HCT116 (cell line): ENCODE results near the gene CFAP298. TPM values are rescaled to one million over a fixed set of nuclear protein-coding genes. Genes with fewer than 3 reads are reported as not detected.

Source experiments
- ATAC-seq: fragments of 200-7000 bp; cut with Tn5 transposase; 2 replicates; pipeline ENCODE4 v1.9.1; 2020; ENCODE audit warnings: mild to moderate bottlenecking, moderate library complexity
- BruUV-seq: library from RNA; stranded (reverse); fragments of 400-500 nt; replicated peaks from 2 replicates; lab custom pipeline; 2021; lab: Mats Ljungman, UMichigan
- CTCF ChIA-PET: fragments of 300-600 bp; sonication (Branson Sonifier 250); formaldehyde crosslinking; loops from one replicate; lab custom pipeline; 2021; ENCODE audit warnings: antibody characterized with exemption; lab: Charles Lee
- POLR2A ChIA-PET: fragments of 300-600, 350-600 bp; sonication (Branson Sonifier 250); formaldehyde crosslinking; loops from one replicate; lab custom pipeline; 2021; ENCODE audit warnings: antibody characterized with exemption; lab: Charles Lee
- RAD21 ChIA-PET, 2 experiments: fragments of 300-600 bp; sonication (Branson Sonifier 250); formaldehyde crosslinking; loops; one replicate each; lab custom pipeline; 2023; ENCODE audit warnings: low total read pairs in 2 of 2; ENCODE audit not compliant: uncharacterized antibody in 2 of 2, unreplicated experiment in 2 of 2, low non-redundant PET in 1 of 2; lab: Charles Lee
- DNase-seq: peaks from one replicate; pipeline ENCODE4 v3.0.0-alpha.2; 2010; ENCODE audit warnings: low read depth, low spot score
- H2AFZ ChIP-seq: fragments of 200-600 bp; shearing (Covaris generic), sonication (generic); 2 replicates; pipeline ENCODE4 v1.6.1; 2017; ENCODE audit warnings: low read depth, mixed run types, mixed read lengths, antibody characterized with exemption, low read length; ENCODE audit not compliant: poor library complexity, severe bottlenecking
- H3K27ac ChIP-seq: 2 replicates; pipeline ENCODE4 v1.5.1; 2012; ENCODE audit warnings: low read depth, low read length
- H3K27me3 ChIP-seq: fragments of 200-600 bp; sonication (generic); 2 replicates; pipeline ENCODE4 v1.6.1; 2016; ENCODE audit warnings: mixed run types, low read length, mixed read lengths; ENCODE audit not compliant: insufficient read depth
- H3K36me3 ChIP-seq, 2 experiments: fragments of 200-500 bp in 1 of 2; fragments of 200-600 bp in 1 of 2; sonication (Bioruptor generic) in 1 of 2; sonication (generic) in 1 of 2; 2 replicates each; pipeline versions ENCODE4 v1.5.1 to v1.6.1; 2014 to 2016; ENCODE audit warnings: low read length in 2 of 2, inconsistent platforms in 1 of 2, mixed read lengths in 1 of 2, mixed run types in 1 of 2; ENCODE audit not compliant: insufficient read depth in 2 of 2, control insufficient read depth in 1 of 2
- H3K4me1 ChIP-seq, 2 experiments: fragments of 200-600 bp in 1 of 2; sonication (generic) in 1 of 2; 2 replicates each; pipeline versions ENCODE4 v1.5.1 to v1.6.1; 2012 to 2017; ENCODE audit warnings: low read length in 2 of 2, inconsistent platforms in 1 of 2, mild to moderate bottlenecking in 1 of 2, mixed read lengths in 1 of 2, mixed run types in 1 of 2, moderate library complexity in 1 of 2; ENCODE audit not compliant: insufficient read depth in 2 of 2, control insufficient read depth in 1 of 2
- H3K4me2 ChIP-seq: fragments of 200-600 bp; sonication (generic); 2 replicates; pipeline ENCODE4 v1.6.1; 2017; ENCODE audit warnings: mixed run types, low read length, mixed read lengths
- H3K4me3 ChIP-seq, 2 experiments: fragments of 200-600 bp in 1 of 2; sonication (generic) in 1 of 2; replicated peaks in 1 of 2; 2 replicates each; pipeline ENCODE4 v1.5.1; 2011 to 2016; ENCODE audit warnings: low read length in 2 of 2, control low read depth in 1 of 2, low read depth in 1 of 2, mild to moderate bottlenecking in 1 of 2, mixed read lengths in 1 of 2, mixed run types in 1 of 2
- H3K79me2 ChIP-seq: fragments of 200-600 bp; sonication (generic); 2 replicates; pipeline ENCODE4 v1.6.1; 2017; ENCODE audit warnings: mild to moderate bottlenecking, mixed run types, low read length, moderate library complexity, mixed read lengths; ENCODE audit not compliant: insufficient read depth
- H3K9ac ChIP-seq: fragments of 200-600 bp; sonication (generic); 2 replicates; pipeline ENCODE4 v1.6.1; 2016; ENCODE audit warnings: low read length, mixed read lengths
- H3K9me2 ChIP-seq: fragments of 200-600 bp; sonication (generic), shearing (Covaris generic); 2 replicates; pipeline ENCODE4 v1.6.1; 2017; ENCODE audit warnings: mixed run types, mild to moderate bottlenecking, moderate library complexity; ENCODE audit not compliant: insufficient read depth
- H3K9me3 ChIP-seq, 2 experiments: fragments of 200-500 bp in 1 of 2; fragments of 200-600 bp in 1 of 2; sonication (Bioruptor generic) in 1 of 2; sonication (generic) in 1 of 2; 2 replicates each; pipeline ENCODE4 v1.6.1; 2014 to 2017; ENCODE audit warnings: low read length in 2 of 2, mixed read lengths in 2 of 2, inconsistent platforms in 1 of 2, low read depth in 1 of 2, mild to moderate bottlenecking in 1 of 2, mixed run types in 1 of 2, moderate library complexity in 1 of 2; ENCODE audit not compliant: control insufficient read depth in 1 of 2, insufficient read depth in 1 of 2
- H4K20me1 ChIP-seq: fragments of 200-600 bp; sonication (generic), shearing (Covaris generic); 2 replicates; pipeline ENCODE4 v1.6.1; 2017; ENCODE audit warnings: mixed run types, mild to moderate bottlenecking, moderate library complexity; ENCODE audit not compliant: insufficient read depth
- FOSL1 ChIP-seq: IDR thresholded peaks from 2 replicates; pipeline ENCODE4 v1.6.1; 2012; ENCODE audit warnings: low read depth
- TCF7L2 ChIP-seq: IDR thresholded peaks from 2 replicates; pipeline ENCODE4 v1.7.0; 2011; ENCODE audit warnings: borderline replicate concordance, inconsistent platforms; ENCODE audit not compliant: insufficient read depth, insufficient read length; ENCODE audit errors: extremely low read depth
- ZFX ChIP-seq: fragments of 450-650 bp; IDR thresholded peaks from 2 replicates; pipeline ENCODE4 v1.6.1; 2017
- ZNF274 ChIP-seq: fragments of 200-500 bp; sonication (Bioruptor generic); IDR thresholded peaks from 2 replicates; pipeline ENCODE4 v1.6.1; 2014; ENCODE audit warnings: mild to moderate bottlenecking, low read depth, low read length, inconsistent platforms
- intact Hi-C: fragments of 100-400 bp; cut with micrococcal nuclease; formaldehyde crosslinking; loops from 2 replicates; pipeline ENCODE4 v1.10.0; 2022
- total RNA-seq: library from RNA; stranded (reverse); gene quantifications from one replicate; pipeline ENCODE4 v1.2.1, GENCODE V29; 2021; ENCODE audit not compliant: unreplicated experiment

The CFAP298 gene
- total RNA-seq, 1 experiment from 2014 or later = 58.2 TPM

- Histone ChIP-seq H3K27me3 (peaks cover 11% of the 10 kb centered on the region; the same call in 1 of the 2 replicates), H3K36me3 (no peaks in the 10 kb centered on the region), H3K9me2 (no peaks in the 10 kb centered on the region), H3K4me3 (no peak overlapping the region), H3K4me2 (no peak overlapping the region), H3K4me1 (peaks cover 0 to 4% of the 10 kb centered on the region in 2 experiments; a peak in 1 of 4 replicates), H2AFZ (no peak overlapping the region), H3K9me3 (no peaks in the 10 kb centered on the region), H4K20me1 (no peaks in the 10 kb centered on the region), H3K9ac (no peak overlapping the region), H3K79me2 (no peaks in the 10 kb centered on the region), H3K27ac (no peak overlapping the region)
- POLR2A ChIA-PET = no interaction called here
- intact Hi-C loops = no loop called here
- no peak for DNase-seq
- CTCF ChIA-PET = no interaction called here
- BruUV-seq = no TSS peak
- TF ChIP-seq ZFX (no peak), FOSL1 (no peak), TCF7L2 (no peak)
- RAD21 ChIA-PET = no interaction called here
- ATAC-seq = no peak
These were observed 30.4 kb downstream of the CFAP298 start for GRCh38 chr21:32581732-32582131.

GRCh38 chr21:32580949-32581348, 31.2 kb downstream of the CFAP298 start:
- Histone ChIP-seq H3K9me2 (no peaks in the 10 kb centered on the region), H3K9me3 (no peaks in the 10 kb centered on the region), H3K4me2 (no peak overlapping the region)
- RAD21 ChIA-PET = no interaction called here
- intact Hi-C loops = no loop called here
- TF ChIP-seq TCF7L2 (no peak), ZNF274 (no peak)
- TF ChIP-seq, all 23 proteins: peak for 0
- H3K79me2 ChIP-seq = no peaks in the 10 kb centered on the region
- ATAC-seq (no peak), DNase-seq (no peak)
- no peaks in the 10 kb centered on the region for H4K20me1 ChIP-seq
- ChIA-PET CTCF (interaction anchor here (0.8 to 1.6 kb wide), 2 partner anchors 20 to 177 kb away, joined by 4 read pairs; no protein-coding TSS in a partner anchor), POLR2A (no interaction called here)
- no peak overlapping the region for H2AFZ ChIP-seq
- no peak overlapping the region for H3K9ac ChIP-seq
- no peak overlapping the region for H3K4me3 ChIP-seq
- peaks cover 11% of the 10 kb centered on the region; the same call in 1 of the 2 replicates for H3K27me3 ChIP-seq
- H3K27ac ChIP-seq = no peak overlapping the region
- H3K36me3 ChIP-seq = no peaks in the 10 kb centered on the region
- no TSS peak for BruUV-seq
- H3K4me1 ChIP-seq = peaks cover 0 to 4% of the 10 kb centered on the region in 2 experiments; a peak in 1 of 4 replicates
